ENCODE results near the gene KLHDC7B. TPM values are rescaled to one million over a fixed set of nuclear protein-coding genes. Genes with fewer than 3 reads are reported as not detected.

KLHDC7B gene
- under 1 TPM in 1 of 4 donors, not detected in 3; 0.17 TPM for total RNA-seq

DNA sequence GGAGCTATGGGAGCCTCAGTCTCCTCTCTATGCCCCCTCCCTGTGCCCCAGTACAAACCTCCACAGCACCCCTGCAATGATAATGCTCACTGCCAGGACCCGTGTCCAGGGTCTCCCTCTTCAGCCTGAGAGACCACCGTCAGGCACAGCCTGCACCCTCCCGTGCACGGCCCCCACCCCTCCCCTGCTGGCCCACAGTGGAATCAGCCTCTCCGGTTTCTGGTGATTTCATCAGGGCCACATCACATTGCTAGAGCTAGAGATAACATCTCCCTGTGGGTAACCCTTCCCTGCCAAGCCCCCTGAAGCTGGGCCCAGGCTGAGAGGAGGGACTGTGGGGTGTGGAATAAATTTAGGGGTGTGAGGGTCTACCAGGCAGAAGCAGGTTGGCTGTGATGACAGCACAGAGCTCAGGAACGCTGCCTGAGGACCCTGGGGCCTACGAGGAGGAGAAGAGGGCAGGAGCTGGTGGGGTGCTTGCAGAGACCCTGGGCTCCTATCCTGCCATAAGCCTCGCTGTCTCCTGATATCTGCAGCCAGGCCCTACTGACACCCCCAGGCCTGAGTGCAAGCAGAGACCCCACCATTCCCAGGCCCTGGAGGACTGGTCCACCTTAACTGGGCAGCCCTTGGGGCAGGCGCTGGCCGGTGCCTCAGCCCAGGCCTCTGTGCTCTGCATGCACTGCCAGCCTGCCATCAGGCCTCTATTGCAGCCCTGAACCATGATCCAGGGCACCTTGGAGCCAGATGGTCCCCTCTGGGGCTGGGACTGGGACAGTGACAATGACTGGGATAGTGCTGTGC, at the start of gene KLHDC7B:
TSS of gene KLHDC7B (plus strand) at position 378 of the 804 bp plus-strand sequence. CDS start at position 723, 345 bp downstream.
- 52% methylated on average over 7 of the region's 10 CpGs for WGBS
- intact Hi-C loops (cut with DNase I), result no loop called here
- no peak within 1 kb of the TSS for H3K4me3 ChIP-seq
- no peaks in the 10 kb centered on the region for H3K36me3 ChIP-seq
- no peak within 1 kb of the TSS for H3K27ac ChIP-seq (replicated peaks in 1 of 4)
- peaks cover 17 to 37% (median 35%) of the 10 kb centered on the region in 4 donors for H3K4me1 ChIP-seq
- DNase-seq (ENCODE audit: extremely low spot score), result no peak
- TF ChIP-seq POLR2A (IDR thresholded peaks at IDR 0.05; ENCODE audit: low read depth), result no peak
- TF ChIP-seq EP300 (IDR thresholded peaks at IDR 0.05), result no peak
- TF ChIP-seq CTCF (IDR thresholded peaks at IDR 0.05), result no peak
- no peak for TF ChIP-seq POLR2AphosphoS5 (IDR thresholded peaks at IDR 0.05)
- peaks cover 9 to 75% (median 22%) of the 10 kb centered on the region in 4 donors for H3K27me3 ChIP-seq
- H3K9me3 ChIP-seq, result no peaks in the 10 kb centered on the region

DNA sequence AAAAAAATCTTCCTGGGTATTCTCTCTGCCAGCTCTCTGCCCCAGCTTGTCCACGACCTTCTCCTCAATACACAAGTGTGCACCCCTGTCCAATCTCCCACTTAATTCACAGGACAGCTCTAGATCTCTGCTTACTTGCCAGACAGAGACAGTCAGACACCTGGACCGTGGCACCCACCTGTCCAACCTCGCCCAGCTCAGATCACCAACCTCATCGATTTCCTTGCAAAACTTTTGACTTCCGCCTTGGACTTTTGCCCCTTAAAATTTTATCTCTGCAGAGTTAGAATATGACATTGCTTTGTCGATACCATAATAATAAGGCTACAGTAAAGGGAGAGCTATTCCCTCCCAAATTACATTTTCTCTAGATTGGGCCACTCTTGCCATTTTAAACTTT, 48.6 kb upstream of the KLHDC7B start:
- Histone ChIP-seq H3K27me3 (peaks cover 0 to 11% (median 0%) of the 10 kb centered on the region in 4 donors), H3K4me3 (no peak overlapping the region), H3K36me3 (peaks cover 0 to 3% (median under 1%) of the 10 kb centered on the region in 4 donors), H3K4me1 (peaks cover 0 to 5% (median 0%) of the 10 kb centered on the region in 4 donors), H3K27ac (replicated peaks in 1 of 4) (no peak overlapping the region), H3K9me3 (no peaks in the 10 kb centered on the region)
- 91% methylated on average over 6 of the region's 6 CpGs for WGBS
- no peak for TF ChIP-seq POLR2AphosphoS5 (IDR thresholded peaks at IDR 0.05)
- no peak for TF ChIP-seq POLR2A (IDR thresholded peaks at IDR 0.05; ENCODE audit: low read depth)
- no peak for TF ChIP-seq CTCF (IDR thresholded peaks at IDR 0.05)
- TF ChIP-seq EP300 (IDR thresholded peaks at IDR 0.05), result no peak
- intact Hi-C loops (cut with DNase I), result no loop called here
- DNase-seq (ENCODE audit: extremely low spot score), result no peak

GRCh38 chr22:50498322-50498890, 47.3 kb upstream of the KLHDC7B start:
- 21% methylated on average over 13 of the region's 13 CpGs for WGBS
- intact Hi-C loops (cut with DNase I), result no loop called here
- H3K4me3 ChIP-seq, result no peak overlapping the region

GRCh38 chr22:50500452-50500851, 45.2 kb upstream of the KLHDC7B start:
- WGBS, result 87% methylated on average over 12 of the region's 12 CpGs
- H3K36me3 ChIP-seq, result peaks cover 25 to 35% (median 31%) of the 10 kb centered on the region in 4 donors
- intact Hi-C loops (cut with DNase I), result no loop called here

More at GRCh38 chr22:50498322-50498890, 47.3 kb upstream of the KLHDC7B start:
- Histone ChIP-seq H3K27me3 (peaks cover 0 to 11% (median 0%) of the 10 kb centered on the region in 4 donors), H3K4me1 (peaks cover 0 to 5% (median 0%) of the 10 kb centered on the region in 4 donors), H3K27ac (replicated peaks in 1 of 4) (no peak overlapping the region), H3K36me3 (peaks cover 11 to 16% (median 14%) of the 10 kb centered on the region in 4 donors), H3K9me3 (no peaks in the 10 kb centered on the region)
- TF ChIP-seq CTCF (IDR thresholded peaks at IDR 0.05), result peak in 2 of 3 experiments; percentile 36 to 62
- no peak for TF ChIP-seq POLR2AphosphoS5 (IDR thresholded peaks at IDR 0.05)
- no peak for TF ChIP-seq EP300 (IDR thresholded peaks at IDR 0.05)
- TF ChIP-seq POLR2A (IDR thresholded peaks at IDR 0.05; ENCODE audit: low read depth), result no peak
- no peak for DNase-seq (ENCODE audit: extremely low spot score)

More at GRCh38 chr22:50500452-50500851, 45.2 kb upstream of the KLHDC7B start:
- H3K27me3 ChIP-seq, result peaks cover 0 to 11% (median 0%) of the 10 kb centered on the region in 4 donors
- TF ChIP-seq POLR2A (IDR thresholded peaks at IDR 0.05; ENCODE audit: low read depth) (no peak), POLR2AphosphoS5 (IDR thresholded peaks at IDR 0.05) (no peak), EP300 (IDR thresholded peaks at IDR 0.05) (no peak), CTCF (IDR thresholded peaks at IDR 0.05) (no peak)
- no peak overlapping the region for H3K27ac ChIP-seq (replicated peaks in 1 of 4)
- no peaks in the 10 kb centered on the region for H3K9me3 ChIP-seq
- H3K4me3 ChIP-seq, result no peak overlapping the region
- H3K4me1 ChIP-seq, result peaks cover 0 to 11% (median 4%) of the 10 kb centered on the region in 4 donors
- DNase-seq (ENCODE audit: extremely low spot score), result no peak
